D341Med (cell line): ENCODE data around the gene HM13.
"Not testable (repeated sequence)": the region's sequence is repeated elsewhere in the genome, so short reads cannot be mapped to it uniquely, and the experiment has no call there.

Source experiments
- DNase-seq: peaks from one replicate; pipeline ENCODE4 v3.0.0; 2012; ENCODE audit warnings: low spot score

HM13 gene, protein sequence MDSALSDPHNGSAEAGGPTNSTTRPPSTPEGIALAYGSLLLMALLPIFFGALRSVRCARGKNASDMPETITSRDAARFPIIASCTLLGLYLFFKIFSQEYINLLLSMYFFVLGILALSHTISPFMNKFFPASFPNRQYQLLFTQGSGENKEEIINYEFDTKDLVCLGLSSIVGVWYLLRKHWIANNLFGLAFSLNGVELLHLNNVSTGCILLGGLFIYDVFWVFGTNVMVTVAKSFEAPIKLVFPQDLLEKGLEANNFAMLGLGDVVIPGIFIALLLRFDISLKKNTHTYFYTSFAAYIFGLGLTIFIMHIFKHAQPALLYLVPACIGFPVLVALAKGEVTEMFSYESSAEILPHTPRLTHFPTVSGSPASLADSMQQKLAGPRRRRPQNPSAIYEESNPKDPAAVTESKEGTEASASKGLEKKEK

GRCh38 chr20:31514154-31515071 lies at the start of gene HM13:
Gene HM13, plus strand, starts transcription at chr20:31514442. Its CDS starts 110 bp downstream, at chr20:31514552.
- peak; percentile 98 for DNase-seq

- not testable (repeated sequence) for DNase-seq
Measured at GRCh38 chr20:31470946-31471345, 43.3 kb upstream of the HM13 start.

DNA sequence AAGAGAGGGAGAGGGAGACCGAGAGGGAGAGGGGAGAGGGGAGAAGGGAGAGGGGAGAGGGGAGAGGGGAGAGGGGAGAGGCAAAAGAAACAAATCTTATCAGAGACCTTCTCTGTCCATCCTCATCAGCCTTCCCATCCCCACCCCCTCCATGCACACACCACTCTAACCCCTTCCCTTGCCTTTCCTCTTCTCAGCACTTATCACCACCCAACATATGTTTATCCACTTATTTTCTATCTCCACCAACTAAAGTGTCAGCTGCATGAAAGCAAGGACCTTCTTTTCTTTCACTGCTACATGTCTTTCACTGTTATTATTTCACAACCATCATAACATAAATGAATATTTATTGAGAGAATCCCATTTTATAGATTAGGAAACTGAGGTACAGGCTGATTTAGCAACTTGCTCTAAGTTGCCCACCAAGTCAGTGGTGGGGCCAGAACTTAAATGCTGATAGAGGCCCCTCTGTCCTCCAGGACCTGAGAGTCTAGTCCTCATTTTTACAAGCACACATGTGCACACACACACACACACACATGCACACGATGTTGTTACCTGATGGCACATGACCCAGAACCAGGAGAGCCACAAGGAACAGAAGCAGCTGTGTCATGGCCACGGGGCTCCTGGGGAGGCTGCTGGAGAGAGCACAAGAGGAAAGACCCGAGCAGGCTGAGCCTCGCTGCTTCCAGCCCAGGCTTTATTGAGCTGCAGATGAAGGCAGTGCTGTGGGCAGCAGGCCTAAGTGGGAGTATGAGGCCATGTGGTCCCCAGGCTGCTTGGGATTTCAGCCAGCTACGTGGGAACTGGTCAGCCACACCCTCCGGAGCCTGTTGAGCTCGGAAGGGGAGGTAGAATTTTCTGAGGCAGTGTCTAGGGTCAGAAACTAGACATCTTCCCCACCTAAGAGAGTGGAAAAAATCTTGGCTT lies 41.6 kb upstream of the HM13 start:
- no peak for DNase-seq

- no peak for DNase-seq
Measured at GRCh38 chr20:31473331-31474096, 40.7 kb upstream of the HM13 start.

GRCh38 chr20:31474097-31474436 lies 40.2 kb upstream of the HM13 start:
- no peak for DNase-seq

GRCh38 chr20:31474758-31475427 lies 39.3 kb upstream of the HM13 start, which contains the start of the genes DEFB124 and REM1:
Gene DEFB124, minus strand, starts transcription at chr20:31475127. Its CDS starts 2,114 bp downstream, at chr20:31473013.
Gene REM1, plus strand, starts transcription at chr20:31475288. Its CDS starts 1,158 bp downstream, at chr20:31476446.
- DNase-seq: no peak

DNA sequence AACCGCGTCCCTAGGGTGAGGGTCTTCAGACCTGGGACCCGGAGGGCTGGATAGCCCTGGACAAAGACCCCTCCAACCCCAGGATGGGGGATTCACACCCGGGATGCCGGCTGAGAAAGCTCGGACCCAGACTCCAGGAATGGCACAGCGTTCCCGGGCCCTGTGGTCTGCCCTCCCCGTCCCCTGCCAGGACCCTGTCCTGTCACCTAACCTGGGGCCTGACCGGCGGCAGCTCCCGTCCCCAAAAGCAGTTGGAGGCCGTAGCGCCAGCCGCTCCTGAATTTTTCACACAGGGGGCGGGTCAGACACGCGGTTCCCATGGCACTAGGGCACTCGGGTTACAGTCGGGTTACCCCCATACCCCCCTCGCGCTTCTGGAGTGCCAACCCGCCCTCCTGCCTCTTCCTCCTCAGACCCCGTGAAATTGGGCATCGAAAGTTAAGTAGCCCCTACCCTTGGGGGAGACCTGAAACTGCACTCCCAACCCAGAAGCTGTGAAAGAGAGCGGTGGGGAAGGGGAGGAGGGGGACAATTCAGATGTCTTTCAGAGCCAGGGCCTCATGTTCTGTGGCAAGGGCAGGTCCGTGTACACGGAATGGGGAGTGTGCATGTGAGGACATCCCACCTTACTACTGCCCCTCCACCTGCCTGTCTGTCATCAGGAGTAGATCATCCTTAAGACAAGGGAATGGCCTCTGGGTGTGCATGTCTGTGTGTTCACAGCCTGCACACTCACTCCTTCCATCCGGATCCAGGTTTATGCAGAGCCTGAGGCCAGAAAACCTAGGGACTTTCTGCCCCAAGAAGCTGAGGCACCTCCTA lies 38.6 kb upstream of the HM13 start:
- no peak for DNase-seq

DNA sequence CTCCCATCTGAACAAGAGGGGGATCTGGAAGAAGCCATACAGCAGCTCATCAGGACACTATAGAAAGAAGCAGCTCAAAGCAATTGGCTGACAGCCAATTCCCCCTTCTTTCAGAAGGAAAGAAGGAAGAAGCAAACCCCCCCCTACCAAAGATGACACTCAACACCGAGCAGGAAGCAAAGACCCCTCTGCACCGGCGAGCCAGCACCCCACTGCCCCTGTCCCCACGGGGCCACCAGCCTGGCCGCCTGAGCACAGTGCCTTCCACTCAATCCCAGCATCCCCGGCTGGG lies 38.0 kb upstream of the HM13 start:
- no peak for DNase-seq

DNA sequence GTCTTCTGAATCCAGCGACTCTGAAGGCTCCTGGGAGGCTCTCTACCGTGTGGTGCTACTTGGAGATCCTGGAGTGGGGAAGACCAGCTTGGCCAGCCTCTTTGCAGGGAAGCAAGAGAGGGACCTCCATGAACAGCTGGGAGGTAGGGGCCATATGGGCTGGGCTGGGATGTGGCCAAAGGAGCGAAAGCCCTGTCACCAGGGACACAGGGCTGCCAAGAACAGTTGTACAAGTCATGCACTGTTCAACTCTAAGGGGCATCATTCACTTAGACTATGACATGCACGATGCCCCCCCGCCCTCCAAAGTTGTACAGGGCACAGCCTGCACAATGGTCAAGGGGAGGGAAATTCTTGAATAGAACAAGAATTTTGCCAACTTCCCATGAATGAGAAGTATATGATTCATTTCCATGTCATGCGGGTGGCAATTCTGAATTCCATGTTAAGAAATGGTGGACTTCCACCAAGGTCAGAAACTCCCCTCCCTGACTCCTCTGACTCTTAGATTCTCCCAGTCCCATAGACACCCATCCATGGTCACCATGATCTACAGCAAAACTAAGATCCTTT lies 37.5 kb upstream of the HM13 start:
- no peak for DNase-seq

DNA sequence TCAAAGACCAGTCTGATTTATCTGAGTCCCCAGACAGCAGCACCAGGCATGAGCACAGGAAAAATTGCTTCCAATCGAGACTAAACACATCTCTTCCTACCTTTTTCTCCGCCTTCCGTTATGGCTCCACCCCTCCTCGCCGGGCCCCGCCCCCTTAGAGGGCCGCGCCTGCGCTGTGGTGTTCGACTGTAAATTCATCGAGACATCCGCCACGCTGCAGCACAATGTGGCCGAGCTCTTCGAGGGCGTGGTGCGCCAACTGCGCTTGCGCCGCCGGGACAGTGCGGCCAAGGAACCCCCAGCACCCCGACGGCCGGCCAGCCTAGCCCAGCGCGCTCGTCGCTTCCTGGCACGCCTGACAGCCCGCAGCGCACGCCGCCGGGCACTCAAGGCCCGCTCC lies 30.2 kb upstream of the HM13 start:
- DNase-seq: no peak

- DNase-seq: no peak
Measured at GRCh38 chr20:31485450-31486339, 28.5 kb upstream of the HM13 start.

GRCh38 chr20:31488115-31488514 lies 26.1 kb upstream of the HM13 start:
- no peak for DNase-seq

DNA sequence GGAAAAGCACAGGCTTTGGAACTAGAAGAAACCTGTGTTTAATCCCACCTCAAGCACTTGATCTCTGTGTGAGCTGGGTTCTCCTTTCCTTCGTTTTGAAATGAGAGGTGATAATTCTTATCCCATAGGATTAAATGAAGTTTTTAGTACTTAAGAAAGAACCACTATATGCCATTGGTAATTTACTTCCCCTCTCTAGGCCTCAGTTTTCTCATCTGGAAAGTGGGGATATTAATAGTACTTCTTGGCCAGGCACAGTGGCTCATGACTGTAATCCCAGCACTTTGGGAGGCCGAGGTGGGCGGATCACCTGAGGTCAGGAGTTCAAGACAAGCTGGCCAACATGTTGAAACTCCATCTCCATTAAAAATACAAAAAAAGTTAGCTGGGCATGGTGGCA lies 25.1 kb upstream of the HM13 start:
- DNase-seq: no peak

DNA sequence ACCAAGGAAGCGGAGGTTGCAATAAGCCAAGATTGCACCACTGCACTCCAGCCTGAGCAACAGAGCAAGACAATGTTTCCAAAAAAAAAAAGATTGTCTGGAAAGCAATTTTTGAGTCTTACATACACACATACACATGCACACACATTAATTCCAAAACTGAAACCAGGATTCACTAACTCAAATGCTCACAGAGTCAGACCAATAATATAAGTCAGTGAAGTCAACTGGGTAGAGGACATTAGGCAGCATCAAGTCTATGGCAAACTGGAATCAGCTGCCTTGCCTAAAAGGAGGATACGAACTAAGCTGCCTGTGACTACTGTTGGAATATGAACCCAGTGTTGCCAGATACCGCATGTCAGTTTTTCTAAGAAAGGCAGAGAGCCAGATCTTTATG lies 23.5 kb upstream of the HM13 start:
- no peak for DNase-seq

GRCh38 chr20:31494131-31494530 lies 20.1 kb upstream of the HM13 start:
- DNase-seq: peak; percentile 53

- peak; percentile 66 for DNase-seq
Measured at GRCh38 chr20:31496761-31497295, 17.4 kb upstream of the HM13 start.

DNA sequence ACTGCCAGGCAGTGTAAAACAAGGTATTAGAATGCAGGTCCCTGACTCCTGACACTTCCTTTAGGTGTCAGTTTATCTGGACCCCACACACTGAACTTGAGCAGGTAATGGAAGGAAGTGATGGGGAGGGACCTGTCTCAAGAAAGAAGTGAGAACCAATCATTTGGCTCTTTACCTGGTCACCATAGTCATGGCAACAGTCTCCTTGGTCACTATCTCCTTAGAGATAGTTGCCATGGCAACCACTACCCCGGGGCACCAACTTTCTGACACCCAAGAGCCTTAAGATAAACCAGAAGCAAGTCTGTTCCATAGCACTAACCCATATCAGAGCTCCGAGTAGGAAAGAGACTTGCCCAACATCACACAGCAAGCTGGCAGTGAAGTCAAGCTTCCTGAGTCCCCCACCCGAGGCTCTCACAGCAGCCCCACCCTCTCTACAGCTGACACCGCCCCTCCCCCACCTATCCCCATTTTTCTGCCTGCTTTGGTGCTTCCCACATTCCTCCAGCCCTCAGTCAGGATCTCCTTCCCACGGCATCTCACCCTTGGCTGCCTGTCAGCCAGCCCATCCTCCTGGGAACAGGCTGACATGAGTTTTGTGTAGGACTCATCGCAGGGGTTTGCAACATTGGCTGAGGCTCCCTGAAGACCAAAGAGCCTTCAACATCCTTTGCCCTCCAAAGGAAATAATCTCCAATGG lies 16.3 kb upstream of the HM13 start:
- no peak for DNase-seq
